Measurements from ENCODE around the gene ZNF774.
"Not testable (repeated sequence)": the region's sequence is repeated elsewhere in the genome, so short reads cannot be mapped to it uniquely, and the experiment has no call there.

The ZNF774 gene

DNA sequence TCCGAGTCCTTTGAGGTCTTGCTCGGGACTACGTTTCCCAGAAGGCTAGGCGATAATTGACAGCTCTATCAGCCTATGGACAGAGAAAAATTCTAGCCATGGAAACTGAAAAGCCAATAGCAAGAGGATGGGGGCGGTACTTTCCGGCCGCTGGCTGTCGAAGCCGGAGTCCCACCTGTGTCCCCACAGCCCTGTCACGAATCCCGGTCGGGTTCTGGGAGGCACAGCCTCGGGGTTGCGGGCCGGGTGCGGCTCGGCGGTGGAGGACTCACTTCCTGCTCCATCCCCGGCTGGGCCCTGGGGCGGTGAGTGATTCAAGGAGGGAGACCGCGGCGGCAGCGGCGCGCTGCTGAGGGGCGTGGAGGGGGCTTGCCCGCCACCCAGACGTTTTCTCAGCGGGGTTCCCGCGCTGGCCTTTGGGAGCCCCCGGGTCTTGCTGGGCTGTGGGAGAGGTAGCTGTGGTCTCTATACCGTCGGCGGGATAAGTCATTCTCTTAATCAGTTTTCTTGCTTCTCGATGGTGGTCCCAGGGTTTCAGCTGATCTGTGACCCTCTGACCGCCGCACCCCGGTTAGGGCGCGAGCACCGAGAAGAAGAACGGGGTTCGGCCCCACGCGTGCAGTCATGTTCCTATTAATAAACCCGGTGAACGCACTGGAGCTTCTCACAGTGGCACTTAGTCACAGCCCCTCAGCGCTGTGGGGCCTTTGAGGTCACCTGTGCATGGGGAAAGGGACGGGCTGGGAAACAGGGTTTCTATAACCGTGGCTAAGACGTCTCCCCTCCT lies at the start of gene ZNF774:
TSS of gene ZNF774 (plus strand) at position 178 of the 787 bp plus-strand sequence. CDS start 2,377 bp downstream, outside the sequence.
- peak; percentile 85 for DNase-seq

DNA sequence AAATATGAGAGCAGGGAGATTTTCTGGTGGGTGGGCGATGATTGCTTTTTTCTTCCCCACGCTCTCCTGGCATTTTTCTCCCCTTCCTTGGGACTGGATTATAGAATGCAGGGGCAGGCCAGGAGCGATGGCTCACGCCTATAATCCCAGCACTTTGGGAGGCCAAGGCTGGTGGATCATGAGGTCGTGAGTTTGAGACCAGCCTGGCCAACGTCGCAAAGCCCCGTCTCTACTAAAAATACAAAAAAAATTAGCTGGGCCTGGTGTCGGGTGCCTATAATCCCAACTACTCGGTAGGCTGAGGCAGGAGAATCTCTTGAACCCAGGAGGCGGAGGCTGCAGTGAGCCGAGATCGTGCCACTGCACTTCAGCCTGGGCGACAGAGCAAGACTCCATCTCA lies 46.7 kb upstream of the ZNF774 start:
- not testable (repeated sequence) for DNase-seq

- no peak for DNase-seq
Observed at GRCh38 chr15:90305932-90306331, 46.2 kb upstream of the ZNF774 start.

DNA sequence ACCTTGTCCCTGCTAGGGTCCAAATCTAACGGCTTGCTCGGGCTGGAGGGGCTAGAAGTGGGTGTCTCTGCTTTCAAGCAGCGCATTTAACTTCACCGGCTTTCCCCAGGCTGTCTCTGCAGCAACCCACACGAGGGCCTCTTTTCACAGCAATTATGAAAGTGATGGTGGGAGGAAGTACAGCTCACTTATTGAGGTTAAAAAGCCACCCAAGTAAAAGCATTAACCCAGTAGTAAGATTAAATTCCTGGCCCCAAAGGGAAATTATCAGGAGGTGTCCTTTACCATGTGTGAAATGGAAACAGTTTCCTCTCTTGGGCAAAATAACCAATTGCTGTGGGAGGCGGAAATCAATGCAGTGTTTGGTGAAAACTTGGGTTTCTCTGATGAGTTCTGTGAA lies 45.5 kb upstream of the ZNF774 start:
- peak; percentile 52 for DNase-seq

- DNase-seq, result no peak
Observed at GRCh38 chr15:90307661-90308060, 44.4 kb upstream of the ZNF774 start.

DNA sequence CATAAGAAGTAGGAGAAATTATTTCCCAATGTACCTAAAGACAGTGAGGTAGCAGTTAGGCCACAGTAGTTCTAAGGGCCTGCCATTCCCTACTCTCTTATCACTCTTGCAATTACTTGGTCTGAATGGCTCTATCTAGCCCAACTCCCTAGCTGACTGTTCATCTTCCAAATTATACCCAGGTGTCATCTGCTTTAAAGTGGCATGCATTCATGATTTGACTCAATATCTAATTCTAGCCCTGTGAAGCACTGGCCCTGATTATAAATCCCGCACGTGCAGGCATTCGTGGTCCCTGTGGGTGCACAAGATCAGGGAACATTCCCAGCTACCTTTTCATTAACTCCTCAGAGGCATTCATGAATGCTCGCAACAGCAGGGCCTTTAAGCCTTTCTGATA lies 43.1 kb upstream of the ZNF774 start:
- no peak for DNase-seq

- no peak for DNase-seq
Observed at GRCh38 chr15:90315278-90315982, 36.7 kb upstream of the ZNF774 start.

GRCh38 chr15:90316139-90316538 lies 35.9 kb upstream of the ZNF774 start:
- no peak for DNase-seq

DNA sequence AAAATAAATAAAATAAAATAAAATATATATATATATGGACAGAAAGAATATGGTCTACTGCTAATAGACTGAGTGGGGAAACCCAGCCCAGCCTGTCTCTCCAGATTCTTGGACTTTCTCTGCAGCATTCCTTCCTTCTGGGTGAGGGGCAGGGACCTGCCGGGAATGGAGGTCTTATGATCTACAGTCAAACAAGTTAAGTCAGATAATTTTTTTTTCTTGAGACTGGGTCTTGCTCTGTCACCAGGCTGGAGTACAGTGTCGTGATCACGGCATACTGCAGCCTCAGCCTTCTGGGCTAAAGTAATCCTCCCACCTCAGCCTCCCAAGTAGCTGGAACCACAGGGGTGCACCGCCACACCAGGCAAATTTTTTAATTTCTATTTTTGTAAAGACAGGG lies 33.5 kb upstream of the ZNF774 start:
- DNase-seq, result no peak

DNA sequence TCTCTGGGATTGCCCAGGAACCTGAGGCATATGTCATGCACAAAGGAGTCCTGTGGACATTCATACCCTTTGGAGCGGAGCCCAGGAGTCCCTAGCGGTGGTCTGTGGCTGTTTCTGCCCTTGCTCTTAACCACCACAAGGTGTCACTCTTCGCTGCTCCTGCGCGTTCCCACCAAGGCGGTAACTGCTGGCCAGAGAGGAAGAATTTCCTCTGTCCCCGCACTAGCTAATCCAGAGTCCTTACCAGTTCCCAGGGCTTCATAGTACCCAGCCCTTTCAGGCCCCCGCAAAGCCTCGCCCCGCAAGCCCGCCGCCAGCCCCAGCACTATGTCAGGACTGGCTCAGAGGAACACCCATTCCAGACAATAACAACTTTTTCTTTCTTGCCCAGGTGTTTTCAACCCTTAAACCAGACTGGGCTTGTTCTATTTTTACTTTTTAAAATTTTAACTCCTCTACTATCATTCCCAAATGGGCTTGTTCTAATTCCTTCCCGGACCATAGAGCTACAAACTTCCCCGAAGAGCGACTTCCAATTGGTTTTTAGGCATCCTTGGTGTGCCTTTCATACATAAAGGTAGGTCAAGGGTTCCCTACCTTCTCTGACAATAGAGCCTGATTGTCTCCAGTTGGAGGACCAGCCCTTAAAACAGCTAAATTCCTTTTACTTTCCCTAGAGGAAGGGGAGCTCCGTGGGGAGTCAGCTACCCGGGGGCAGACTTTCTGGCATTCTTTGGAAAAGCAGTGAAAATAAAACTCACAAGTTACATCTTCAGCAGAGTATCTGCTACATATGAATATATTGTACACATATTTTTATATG lies 31.8 kb upstream of the ZNF774 start:
- DNase-seq, result peak; percentile 56

- DNase-seq, result no peak
Observed at GRCh38 chr15:90320885-90321278, 31.2 kb upstream of the ZNF774 start.

DNA sequence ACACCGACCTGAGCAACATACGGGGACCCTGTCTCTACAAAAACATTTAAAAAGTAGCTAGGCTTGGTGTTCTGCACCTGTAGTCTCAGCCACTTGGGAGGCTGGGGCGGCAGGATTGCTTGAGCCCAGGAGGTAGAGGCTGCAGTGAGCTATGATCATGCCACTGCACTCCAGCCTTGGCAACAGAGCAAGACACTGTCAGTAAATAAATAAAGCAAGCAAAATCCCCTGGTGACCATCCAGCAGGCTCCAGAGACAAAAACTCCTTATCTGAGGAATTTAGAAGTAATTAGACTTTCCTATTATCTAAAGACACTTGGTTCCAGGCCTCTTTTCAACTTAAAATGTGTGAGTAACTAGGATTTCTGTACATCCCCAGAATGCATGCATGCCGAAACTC lies 29.5 kb upstream of the ZNF774 start:
- no peak for DNase-seq

GRCh38 chr15:90325726-90326125 lies 26.4 kb upstream of the ZNF774 start:
- DNase-seq, result no peak

GRCh38 chr15:90326441-90326840 lies 25.6 kb upstream of the ZNF774 start:
- no peak for DNase-seq

GRCh38 chr15:90327311-90327710 lies 24.8 kb upstream of the ZNF774 start:
- no peak for DNase-seq

- no peak for DNase-seq
Observed at GRCh38 chr15:90334304-90334731, 17.8 kb upstream of the ZNF774 start.

GRCh38 chr15:90336705-90337141 lies 15.4 kb upstream of the ZNF774 start:
- no peak for DNase-seq

DNA sequence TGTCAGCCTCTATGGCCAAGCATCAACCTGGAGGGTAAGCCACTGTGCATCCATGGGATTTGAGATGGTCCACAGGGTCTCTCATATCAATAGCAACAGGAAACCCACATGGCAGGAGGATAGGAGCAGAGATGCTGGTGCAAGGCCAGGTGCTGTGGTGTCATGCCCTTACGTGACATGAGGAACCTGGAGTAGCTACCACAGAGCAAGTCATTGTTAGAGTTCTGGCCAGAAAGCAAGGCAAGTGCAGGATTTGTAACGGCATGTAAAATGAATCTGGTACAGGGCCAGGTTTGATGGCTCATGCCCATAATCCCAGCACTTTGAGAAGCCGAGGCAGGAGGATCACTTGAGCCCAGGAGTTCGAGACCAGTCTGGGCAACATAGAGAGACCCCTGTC lies 14.8 kb upstream of the ZNF774 start:
- no peak for DNase-seq

- no peak for DNase-seq
Observed at GRCh38 chr15:90338532-90338931, 13.6 kb upstream of the ZNF774 start.

- DNase-seq, result no peak
Observed at GRCh38 chr15:90340345-90340744, 11.7 kb upstream of the ZNF774 start.

- DNase-seq, result no peak
Observed at GRCh38 chr15:90343302-90343790, 8.7 kb upstream of the ZNF774 start.

DNA sequence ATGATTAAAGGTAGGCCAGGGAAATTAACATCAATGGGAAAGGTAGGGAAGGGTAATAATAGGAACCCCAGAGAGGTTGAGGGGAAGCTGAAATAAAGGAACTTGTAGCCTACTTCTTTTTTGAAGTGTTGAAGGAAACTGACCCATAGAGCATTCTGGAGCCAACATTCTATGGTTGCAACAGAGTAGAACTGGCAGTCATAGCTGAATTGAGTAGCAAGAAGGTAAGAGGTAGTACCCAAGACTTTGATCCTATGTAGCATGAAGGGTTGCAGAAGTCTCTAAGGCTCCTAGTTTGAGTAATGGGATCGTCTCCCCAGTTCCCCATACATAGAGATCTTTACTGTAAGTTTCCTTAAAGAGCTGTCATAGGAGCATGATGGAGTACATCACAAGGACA lies 7.4 kb upstream of the ZNF774 start:
- no peak for DNase-seq

DNA sequence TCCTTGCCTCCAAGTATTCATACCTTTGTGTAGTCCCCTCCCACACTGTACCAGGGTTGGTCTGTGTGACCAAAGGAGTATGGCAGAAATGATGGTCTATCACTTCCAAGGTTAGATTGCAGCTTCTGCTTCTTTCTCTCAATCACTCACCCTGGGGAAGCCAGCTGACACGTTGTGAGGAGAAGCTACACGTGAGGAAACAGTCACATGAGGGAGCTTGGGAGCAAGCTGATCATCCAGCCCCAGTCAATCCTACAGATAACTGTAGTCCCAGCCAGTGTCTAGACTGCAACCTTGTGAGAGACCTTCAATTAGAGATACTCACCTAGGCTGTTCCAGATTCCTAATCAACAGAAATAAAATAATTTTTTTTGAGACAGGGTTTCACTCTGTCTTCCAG lies 6.2 kb upstream of the ZNF774 start:
- DNase-seq, result no peak

All from NK-92 treated with Interleukin-12 subunit alpha and Interleukin-12 subunit beta, amount 100 ng/mL, for 24 hours (cell line).